ENCODE measurements around the gene ITIH2. TPM values are rescaled to one million over a fixed set of nuclear protein-coding genes. Genes with fewer than 3 reads are reported as not detected.

The ITIH2 gene
- polyA plus RNA-seq, 2 of the 4 experiments (the other 2 are of a cell fraction) = 0.31 to 0.54 TPM

GRCh38 chr10:7792541-7792940, 89.4 kb downstream of the ITIH2 start:
- DNase-seq (ENCODE audit: low read depth in 1 of 2, low spot score in 1 of 2) = no peak
- no peak overlapping the region for H3K27ac ChIP-seq
- TF ChIP-seq HOXB13 (CRISPR knock-in tag; IDR thresholded peaks at IDR 0.05; ENCODE audit: low read depth) = no peak
- no peak for TF ChIP-seq CBX2 (IDR thresholded peaks at IDR 0.05; ENCODE audit: borderline replicate concordance, low read depth)
- TF ChIP-seq KDM5A (IDR thresholded peaks at IDR 0.05) = no peak
- TF ChIP-seq ZFP36 (IDR thresholded peaks at IDR 0.05; ENCODE audit: borderline replicate concordance, partially characterized antibody) = no peak
- CTCF ChIA-PET = interaction anchor here (1.1 to 3.4 kb wide), 4 partner anchors 13 to 1416 kb away, joined by 3 to 8 read pairs (median 4); no protein-coding TSS in a partner anchor
- no peaks in the 10 kb centered on the region for H3K9me3 ChIP-seq
- 83% methylated on average over 1 of the region's 1 CpG for WGBS (ENCODE audit: missing lambda C conversion rate)
- POLR2A ChIA-PET = interaction anchor here (0.7 to 1.5 kb wide), 2 partner anchors 13 to 26 kb away, joined by 4 to 5 read pairs; partner anchors contain the start of gene TAF3
- no peak overlapping the region for H3K4me3 ChIP-seq
- no peak for ATAC-seq
- H3K4me2 ChIP-seq = no peak overlapping the region
- no peak for FAIRE-seq
- H3K4me1 ChIP-seq = peaks cover 22% of the 10 kb centered on the region

- WGBS (ENCODE audit: missing lambda C conversion rate) = 81% methylated on average over 4 of the region's 4 CpGs
- CTCF ChIA-PET = interaction anchor here (3.4 kb wide), 1 partner anchor 107 kb away, joined by 8 read pairs; no protein-coding TSS in a partner anchor
- TF ChIP-seq JUN (IDR thresholded peaks at IDR 0.05) (no peak), ZNF302 (CRISPR knock-in tag; IDR thresholded peaks at IDR 0.05) (no peak), USF2 (IDR thresholded peaks at IDR 0.05) (no peak), CHD4 (IDR thresholded peaks at IDR 0.05; ENCODE audit: borderline replicate concordance) (no peak), ZSCAN20 (CRISPR knock-in tag; IDR thresholded peaks at IDR 0.05) (no peak), CTCF (IDR thresholded peaks at IDR 0.05) (no peak), MYC (IDR thresholded peaks at IDR 0.05; ENCODE audit: borderline replicate concordance, low read length) (no peak), RAD21 (conservative IDR thresholded peaks at IDR 0.05 in 1 of 2, IDR thresholded peaks at IDR 0.05 in 1 of 2) (no peak)
- peaks cover 24% of the 10 kb centered on the region for H3K4me1 ChIP-seq
- no peak for DNase-seq (ENCODE audit: low read depth in 1 of 2, low spot score in 1 of 2)
- no peak for FAIRE-seq
- no peak overlapping the region for H3K4me3 ChIP-seq
- no peaks in the 10 kb centered on the region for H3K9me3 ChIP-seq
- POLR2A ChIA-PET = no interaction called here
- H3K4me2 ChIP-seq = no peak overlapping the region
- ATAC-seq = no peak
- H3K27ac ChIP-seq = no peak overlapping the region
These were observed 91.3 kb downstream of the ITIH2 start for GRCh38 chr10:7794251-7795026.

GRCh38 chr10:7795605-7796004, 92.5 kb downstream of the ITIH2 start:
- Histone ChIP-seq H3K27ac (no peak overlapping the region), H3K4me3 (no peak overlapping the region), H3K9me3 (no peaks in the 10 kb centered on the region), H3K4me2 (no peak overlapping the region), H3K4me1 (peaks cover 16% of the 10 kb centered on the region; the same call in 2 of the 3 replicates)
- FAIRE-seq (no peak), ATAC-seq (peak in 1 of 2 experiments; percentile 30; a peak in 1 of 6 replicates), DNase-seq (ENCODE audit: low read depth in 1 of 2, low spot score in 1 of 2) (no peak)
- WGBS (ENCODE audit: missing lambda C conversion rate) = 93% methylated on average over 4 of the region's 4 CpGs
- ChIA-PET CTCF (interaction anchor here (1.0 kb wide), 1 partner anchor 25 kb away, joined by 3 read pairs; no protein-coding TSS in a partner anchor), POLR2A (interaction anchor here (3.5 kb wide), 1 partner anchor 23 kb away, joined by 18 read pairs; the partner anchor contains the start of gene TAF3)
- no peak for TF ChIP-seq MAFK (IDR thresholded peaks at IDR 0.05; ENCODE audit: partially characterized antibody)

- CTCF ChIA-PET = interaction anchor here (1.0 to 1.5 kb wide), 2 partner anchors 10 to 31 kb away, joined by 3 read pairs; partner anchors contain the start of genes ATP5F1C and KIN
- no peak overlapping the region for H3K4me3 ChIP-seq
- peak; percentile 36 for FAIRE-seq
- WGBS (ENCODE audit: missing lambda C conversion rate) = 62% methylated on average over 6 of the region's 6 CpGs
- peaks cover 16% of the 10 kb centered on the region; the same call in 2 of the 3 replicates for H3K4me1 ChIP-seq
- POLR2A ChIA-PET = interaction anchor here (2.4 to 3.5 kb wide), 2 partner anchors 9 to 21 kb away, joined by 18 to 25 read pairs; partner anchors contain the start of genes ATP5F1C, KIN and TAF3
- no peak overlapping the region for H3K4me2 ChIP-seq
- ATAC-seq = peak; percentile 66 to 70; a peak in 4 of 6 replicates
- TF ChIP-seq CHD2 (IDR thresholded peaks at IDR 0.05; ENCODE audit: low read length, partially characterized antibody) (no peak), FOSL2 (IDR thresholded peaks at IDR 0.05) (no peak), FOSL2 (CRISPR knock-in tag; IDR thresholded peaks at IDR 0.05) (peak; percentile 51)
- H3K9me3 ChIP-seq = no peaks in the 10 kb centered on the region
- peak; percentile 25 to 42 for DNase-seq (ENCODE audit: low read depth in 1 of 2, low spot score in 1 of 2)
- H3K27ac ChIP-seq = no peak overlapping the region
These were observed 94.5 kb downstream of the ITIH2 start for GRCh38 chr10:7797582-7797981.

Other genes with a start within 250 kb of the ITIH2 start
- 0.05 and 0.09 TPM in 2 replicates for gene ITIH5, start 36.4 kb upstream of the ITIH2 start, polyA plus RNA-seq (2011; rRNA removed)
- gene ITIH5, start 36.4 kb upstream of the ITIH2 start, polyA plus RNA-seq (2017; fragmentation: RNase III; extraction: RNeasy Plus Mini Kit Qiagen cat#74134 plus additional on column Dnase treatment) = 0.03 to 0.05 TPM (median 0.05 TPM) in 3 replicates
- 10.0 and 19.0 TPM in 2 replicates for gene KIN, start 84.7 kb downstream of the ITIH2 start, polyA plus RNA-seq (2011; rRNA removed)
- 8.0 to 8.3 TPM (median 8.3 TPM) in 3 replicates for gene KIN, start 84.7 kb downstream of the ITIH2 start, polyA plus RNA-seq (2017; fragmentation: RNase III; extraction: RNeasy Plus Mini Kit Qiagen cat#74134 plus additional on column Dnase treatment)
- 532 and 555 TPM in 2 replicates for gene ATP5F1C, start 84.9 kb downstream of the ITIH2 start, polyA plus RNA-seq (2011; rRNA removed)
- gene ATP5F1C, start 84.9 kb downstream of the ITIH2 start, polyA plus RNA-seq (2017; fragmentation: RNase III; extraction: RNeasy Plus Mini Kit Qiagen cat#74134 plus additional on column Dnase treatment) = 432 to 458 TPM (median 447 TPM) in 3 replicates
- 4.7 and 6.1 TPM in 2 replicates for gene TAF3, start 115.2 kb downstream of the ITIH2 start, polyA plus RNA-seq (2011; rRNA removed)
- gene TAF3, start 115.2 kb downstream of the ITIH2 start, polyA plus RNA-seq (2017; fragmentation: RNase III; extraction: RNeasy Plus Mini Kit Qiagen cat#74134 plus additional on column Dnase treatment) = 5.0 to 6.0 TPM (median 5.7 TPM) in 3 replicates

Data from A549 (cell line).